GM21381 (cell line): ENCODE measurements around the gene RIMS3.
"Not testable (repeated sequence)": the region's sequence is repeated elsewhere in the genome, so short reads cannot be mapped to it uniquely, and the experiment has no call there.

Source experiments
- ATAC-seq: cut with Tn5 transposase; IDR thresholded peaks from one replicate; pipeline ENCODE4 v1.9.1; 2021; ENCODE audit warnings: mild to moderate bottlenecking, moderate library complexity; ENCODE audit not compliant: unreplicated experiment

Gene RIMS3

GRCh38 chr1:40665335-40666171 lies at the start of gene RIMS3:
Gene RIMS3, minus strand, starts transcription at chr1:40665682. Its CDS starts 23,757 bp downstream, at chr1:40641925.
- ATAC-seq: peak; percentile 70

GRCh38 chr1:40712997-40713396 lies 47.5 kb upstream of the RIMS3 start:
- ATAC-seq: no peak

- ATAC-seq: no peak
These were observed 47.0 kb upstream of the RIMS3 start for GRCh38 chr1:40712405-40712944.

- ATAC-seq: no peak
These were observed 46.3 kb upstream of the RIMS3 start for GRCh38 chr1:40711465-40712404.

GRCh38 chr1:40710581-40711315 lies 45.3 kb upstream of the RIMS3 start:
- no peak for ATAC-seq

- ATAC-seq: no peak
These were observed 44.4 kb upstream of the RIMS3 start for GRCh38 chr1:40709802-40710278.

GRCh38 chr1:40709100-40709801 lies 43.8 kb upstream of the RIMS3 start:
- peak; percentile 81 for ATAC-seq

GRCh38 chr1:40708750-40709099 lies 43.2 kb upstream of the RIMS3 start:
- ATAC-seq: peak; percentile 59

GRCh38 chr1:40706626-40707025 lies 41.1 kb upstream of the RIMS3 start:
- no peak for ATAC-seq

- ATAC-seq: no peak
These were observed 39.6 kb upstream of the RIMS3 start for GRCh38 chr1:40704817-40705733.

- ATAC-seq: no peak
These were observed 37.8 kb upstream of the RIMS3 start for GRCh38 chr1:40703316-40703715.

GRCh38 chr1:40702810-40703209 lies 37.3 kb upstream of the RIMS3 start:
- ATAC-seq: not testable (repeated sequence)

GRCh38 chr1:40701684-40702083 lies 36.2 kb upstream of the RIMS3 start:
- ATAC-seq: no peak

- ATAC-seq: peak; percentile 59
These were observed 34.3 kb upstream of the RIMS3 start for GRCh38 chr1:40699787-40700186.

- ATAC-seq: no peak
These were observed 32.0 kb upstream of the RIMS3 start for GRCh38 chr1:40697436-40697835.

GRCh38 chr1:40696294-40696693 lies 30.8 kb upstream of the RIMS3 start:
- ATAC-seq: no peak

GRCh38 chr1:40694353-40694874 lies 28.9 kb upstream of the RIMS3 start:
- ATAC-seq: no peak

GRCh38 chr1:40693425-40693824 lies 27.9 kb upstream of the RIMS3 start:
- ATAC-seq: no peak

- ATAC-seq: no peak
These were observed 27.0 kb upstream of the RIMS3 start for GRCh38 chr1:40692429-40692895.
